T-helper 2 cell treated with Interferon-gamma antibody and Interleukin-4, amounts not matched to agents 100 ng/mL and 5 ng/mL, for 36 hours (primary cell): ENCODE results near the gene POLR1A. TPM values are rescaled to one million over a fixed set of nuclear protein-coding genes. Genes with fewer than 3 reads are reported as not detected.

Source experiments
- intact Hi-C: fragments of 100-400 bp; cut with micrococcal nuclease; formaldehyde crosslinking; loops from one replicate; pipeline ENCODE4 v1.15.1; 2023
- total RNA-seq: library from RNA; stranded (reverse); gene quantifications from 2 replicates; pipeline ENCODE4 v1.2.3, GENCODE V29; 2022

The POLR1A gene
- 44.5 and 47.2 TPM in 2 replicates for total RNA-seq

GRCh38 chr2:86105252-86105968 lies at the start of gene POLR1A:
Gene POLR1A (minus strand): TSS chr2:86105886. CDS start chr2:86105776, 110 bp downstream.
- intact Hi-C loops, result loop anchor here (1.0 to 5.0 kb wide), 3 partner anchors 90 to 493 kb away; partner anchors contain the start of genes C2orf68 and IMMT

- intact Hi-C loops, result no loop called here
Observed at GRCh38 chr2:86150502-86150901, 44.8 kb upstream of the POLR1A start.

GRCh38 chr2:86147793-86148192 lies 42.1 kb upstream of the POLR1A start:
- intact Hi-C loops, result no loop called here

- intact Hi-C loops, result no loop called here
Observed at GRCh38 chr2:86143926-86144685, 38.4 kb upstream of the POLR1A start.

GRCh38 chr2:86143307-86143706 lies 37.6 kb upstream of the POLR1A start:
- intact Hi-C loops, result no loop called here

GRCh38 chr2:86142436-86143257 lies 37.0 kb upstream of the POLR1A start:
- intact Hi-C loops, result no loop called here

GRCh38 chr2:86140969-86141392 lies 35.3 kb upstream of the POLR1A start:
- intact Hi-C loops, result no loop called here

GRCh38 chr2:86139981-86140380 lies 34.3 kb upstream of the POLR1A start:
- intact Hi-C loops, result no loop called here

- intact Hi-C loops, result no loop called here
Observed at GRCh38 chr2:86138736-86139625, 33.3 kb upstream of the POLR1A start.

- intact Hi-C loops, result no loop called here
Observed at GRCh38 chr2:86136141-86136540, 30.5 kb upstream of the POLR1A start.

- intact Hi-C loops, result no loop called here
Observed at GRCh38 chr2:86135653-86136052, 30.0 kb upstream of the POLR1A start.

GRCh38 chr2:86134709-86135108 lies 29.0 kb upstream of the POLR1A start:
- intact Hi-C loops, result no loop called here

GRCh38 chr2:86124683-86125082 lies 19.0 kb upstream of the POLR1A start:
- intact Hi-C loops, result no loop called here

- intact Hi-C loops, result no loop called here
Observed at GRCh38 chr2:86123328-86123925, 17.7 kb upstream of the POLR1A start.

GRCh38 chr2:86118130-86118529 lies 12.4 kb upstream of the POLR1A start:
- intact Hi-C loops, result no loop called here

- intact Hi-C loops, result loop anchor here (2.0 to 5.0 kb wide), 4 partner anchors 260 to 495 kb away; partner anchors contain the start of genes C2orf68, CHMP3 and KDM3A
Observed at GRCh38 chr2:86107031-86107430, 1.3 kb upstream of the POLR1A start.

GRCh38 chr2:86105969-86106945 lies 571 bp upstream of the POLR1A start, which contains the start of gene PTCD3:
Gene PTCD3 (plus strand): TSS chr2:86106235. CDS start chr2:86106248, 13 bp downstream.
- intact Hi-C loops, result loop anchor here (1.0 to 5.0 kb wide), 7 partner anchors 68 to 752 kb away; partner anchors contain the start of genes C2orf68, CHMP3, ELMOD3 and IMMT

GRCh38 chr2:86102157-86102556 lies 3.5 kb downstream of the POLR1A start:
- intact Hi-C loops, result no loop called here

- intact Hi-C loops, result no loop called here
Observed at GRCh38 chr2:86097913-86098312, 7.8 kb downstream of the POLR1A start.
